SK-N-SH (cell line): Measurements from ENCODE around the gene MGRN1. TPM values are rescaled to one million over a fixed set of nuclear protein-coding genes. Genes with fewer than 3 reads are reported as not detected.

Experiments used
- CTCF ChIA-PET: fragments of 300-600, 350-600 bp; formaldehyde crosslinking; extraction: SDS; loops from one replicate; lab custom pipeline; 2021; lab: Yijun Ruan, JAX
- POLR2A ChIA-PET: fragments of 350-600 bp; sonication (Branson Sonifier 250); formaldehyde crosslinking; extraction: SDS; loops from one replicate; lab custom pipeline; 2020; ENCODE audit warnings: antibody characterized with exemption, inconsistent platforms; lab: Yijun Ruan, JAX
- DNase-seq: peaks from one replicate; pipeline ENCODE4 v3.0.0; 2012
- H2AFZ ChIP-seq: fragments of 200-600 bp; sonication (generic); 2 replicates; pipeline ENCODE4 v1.8.1; 2016; ENCODE audit warnings: antibody characterized with exemption, mild to moderate bottlenecking, low read depth
- H3F3A ChIP-seq: fragments of 200-600 bp; sonication (generic); replicated peaks from 2 replicates; pipeline ENCODE3; 2016; ENCODE audit warnings: antibody characterized with exemption, mild to moderate bottlenecking; ENCODE audit not compliant: insufficient read depth
- H3K27ac ChIP-seq, 2 experiments: fragments of 200-500 bp in 1 of 2; fragments of 200-600 bp in 1 of 2; sonication (Bioruptor generic) in 1 of 2; sonication (generic), shearing (Covaris generic) in 1 of 2; 2 replicates each; pipeline versions ENCODE4 v1.5.1 to v1.6.1; 2014 to 2016; ENCODE audit warnings: low read depth in 2 of 2, inconsistent platforms in 1 of 2, low read length in 1 of 2, mild to moderate bottlenecking in 1 of 2, mixed read lengths in 1 of 2
- H3K27me3 ChIP-seq: fragments of 200-600 bp; sonication (generic), shearing (Covaris generic); 2 replicates; pipeline ENCODE4 v1.6.1; 2016; ENCODE audit warnings: mixed run types; ENCODE audit not compliant: insufficient read depth
- H3K36me3 ChIP-seq, 2 experiments: fragments of 200-500 bp in 1 of 2; fragments of 200-600 bp in 1 of 2; sonication (Bioruptor generic) in 1 of 2; sonication (generic) in 1 of 2; replicated peaks in 1 of 2; 2 replicates each; pipeline versions ENCODE3 to v1.5.1; 2014 to 2016; ENCODE audit warnings: low read length in 1 of 2, mild to moderate bottlenecking in 1 of 2; ENCODE audit not compliant: insufficient read depth in 2 of 2, control insufficient read depth in 1 of 2
- H3K4me1 ChIP-seq, 2 experiments: fragments of 200-500 bp in 1 of 2; fragments of 200-600 bp in 1 of 2; sonication (Bioruptor generic) in 1 of 2; sonication (generic), shearing (Covaris generic) in 1 of 2; 2 replicates each; pipeline versions ENCODE4 v1.5.1 to v1.6.1; 2014 to 2016; ENCODE audit warnings: low read depth in 1 of 2, low read length in 1 of 2, mixed run types in 1 of 2; ENCODE audit not compliant: insufficient read depth in 2 of 2, control insufficient read depth in 1 of 2
- H3K4me2 ChIP-seq: fragments of 200-600 bp; sonication (generic), shearing (Covaris generic); 2 replicates; pipeline ENCODE4 v1.6.1; 2017; ENCODE audit warnings: mixed run types
- H3K4me3 ChIP-seq, 2 experiments: fragments of 200-500 bp in 1 of 2; fragments of 200-600 bp in 1 of 2; sonication (Bioruptor generic) in 1 of 2; sonication (generic), shearing (Covaris generic) in 1 of 2; 2 replicates each; pipeline versions ENCODE4 v1.5.1 to v1.8.1; 2014 to 2016; ENCODE audit warnings: low read depth in 2 of 2, inconsistent platforms in 1 of 2, low read length in 1 of 2, mild to moderate bottlenecking in 1 of 2, mixed read lengths in 1 of 2, moderate library complexity in 1 of 2
- H3K79me2 ChIP-seq: fragments of 200-600 bp; sonication (generic); 2 replicates; pipeline ENCODE4 v1.8.1; 2017; ENCODE audit warnings: mild to moderate bottlenecking; ENCODE audit not compliant: insufficient read depth
- H3K9ac ChIP-seq: fragments of 200-600 bp; sonication (generic); 2 replicates; pipeline ENCODE4 v1.6.1; 2017; ENCODE audit warnings: mixed run types
- H3K9me2 ChIP-seq: fragments of 200-600 bp; sonication (generic); 2 replicates; pipeline ENCODE4 v1.6.1; 2017; ENCODE audit warnings: mixed run types
- H3K9me3 ChIP-seq: fragments of 200-600 bp; sonication (generic); 2 replicates; pipeline ENCODE4 v1.6.1; 2017; ENCODE audit warnings: mixed run types, mild to moderate bottlenecking, moderate library complexity
- H4K20me1 ChIP-seq: fragments of 200-600 bp; sonication (generic); 2 replicates; pipeline ENCODE4 v1.6.1; 2017; ENCODE audit warnings: mild to moderate bottlenecking, mixed run types; ENCODE audit not compliant: insufficient read depth
- CHD2 ChIP-seq: fragments of 150-350 bp; IDR thresholded peaks from 2 replicates; pipeline ENCODE4 v1.6.1; 2018; ENCODE audit warnings: low read length; ENCODE audit not compliant: partially characterized antibody
- CTCF ChIP-seq: fragments of 200-600 bp; sonication (generic); IDR thresholded peaks from 2 replicates; pipeline ENCODE4 v1.6.1; 2017; ENCODE audit warnings: antibody characterized with exemption, mild to moderate bottlenecking, moderate library complexity
- ELF1 ChIP-seq: IDR thresholded peaks from 2 replicates; pipeline ENCODE4 v1.4.0; 2012
- FOXJ3 ChIP-seq: sonication (generic); formaldehyde crosslinking; IDR thresholded peaks from 2 replicates; pipeline ENCODE4 v1.5.1; 2020; ENCODE audit warnings: mild to moderate bottlenecking, missing genetic modification reagents
- FOXM1 ChIP-seq: IDR thresholded peaks from 2 replicates; pipeline ENCODE4 v1.4.0; 2012; ENCODE audit warnings: low read depth, mild to moderate bottlenecking
- GABPA ChIP-seq: IDR thresholded peaks from 2 replicates; pipeline ENCODE4 v1.4.0; 2012; ENCODE audit warnings: low read depth, mild to moderate bottlenecking
- JUND ChIP-seq: IDR thresholded peaks from 2 replicates; pipeline ENCODE4 v1.4.0; 2012
- NFIC ChIP-seq: IDR thresholded peaks from 2 replicates; pipeline ENCODE4 v1.4.0; 2012; ENCODE audit warnings: borderline replicate concordance
- NRF1 ChIP-seq: IDR thresholded peaks from 2 replicates; pipeline ENCODE4 v1.6.1; 2012; ENCODE audit warnings: low read depth, mild to moderate bottlenecking, low read length
- RAD21 ChIP-seq: IDR thresholded peaks from 2 replicates; pipeline ENCODE4 v1.6.1; 2012; ENCODE audit warnings: mild to moderate bottlenecking, low read length
- SIN3A ChIP-seq: IDR thresholded peaks from 2 replicates; pipeline ENCODE4 v1.6.1; 2012; ENCODE audit warnings: low read depth, mild to moderate bottlenecking, low read length, moderate library complexity, borderline replicate concordance
- TAF1 ChIP-seq: IDR thresholded peaks from 2 replicates; pipeline ENCODE4 v1.6.1; 2012; ENCODE audit warnings: low read depth, mild to moderate bottlenecking, low read length, moderate library complexity, borderline replicate concordance
- TEAD4 ChIP-seq: IDR thresholded peaks from 2 replicates; pipeline ENCODE4 v1.4.0; 2012; ENCODE audit warnings: mild to moderate bottlenecking, borderline replicate concordance; ENCODE audit not compliant: insufficient read depth
- WGBS: methylation state at CpG from one replicate; pipeline ENCODE4 v1.1.6; 2017; ENCODE audit warnings: low lambda C conversion rate; 5-methylcytosine and 5-hydroxymethylcytosine counted together
- polyA plus RNA-seq, 3 experiments: library from polyadenylated mRNA; depleted of rRNA; stranded (reverse); fragments of >200 nt; gene quantifications; 2 replicates each; pipeline ENCODE4 v1.2.3, GENCODE V29; 2012
- TF ChIP-seq, protein P1 (sequence below): IDR thresholded peaks from 2 replicates; pipeline ENCODE4 v1.4.0; 2012; ENCODE audit warnings: low read depth
- TF ChIP-seq, protein P2 (sequence below): IDR thresholded peaks from 2 replicates; pipeline ENCODE4 v1.6.1; 2012; ENCODE audit warnings: mild to moderate bottlenecking, low read depth, low read length, moderate library complexity
- TF ChIP-seq, protein P3 (sequence below): fragments of 150-350 bp; IDR thresholded peaks from 2 replicates; pipeline ENCODE4 v1.6.1; 2017; ENCODE audit warnings: antibody characterized with exemption, low read length, low read depth, borderline replicate concordance

Gene MGRN1
- polyA plus RNA-seq, 1 of the 3 experiments (the other 2 are of a cell fraction): 13.3 TPM

GRCh38 chr16:4674926-4675530, 50.4 kb downstream of the MGRN1 start:
- Histone ChIP-seq H3K4me1 (peaks cover 0 to 4% of the 10 kb centered on the region in 2 experiments; a peak in 1 of 4 replicates), H3K79me2 (no peaks in the 10 kb centered on the region; the same call in 1 of the 2 replicates), H3K9ac (no peak overlapping the region), H2AFZ (no peak overlapping the region), H3F3A (no peaks in the 10 kb centered on the region), H3K9me2 (no peaks in the 10 kb centered on the region), H3K36me3 (peaks cover 14% of the 10 kb centered on the region in 2 experiments), H4K20me1 (0 out of 2 replicates have a peak, but pooled peaks cover 2% of the 10 kb centered on the region), H3K4me2 (no peak overlapping the region), H3K9me3 (no peaks in the 10 kb centered on the region), H3K4me3 (no peak overlapping the region), H3K27ac (no peak overlapping the region)
- 99% methylated on average over 9 of the region's 9 CpGs for WGBS
- CTCF ChIA-PET: no interaction called here
- POLR2A ChIA-PET: no interaction called here
- no peak for TF ChIP-seq JUND
- no peak for TF ChIP-seq TEAD4
- TF ChIP-seq NRF1: no peak
- TF ChIP-seq, all 33 proteins: peak for 0
- DNase-seq: no peak
- no peaks in the 10 kb centered on the region for H3K27me3 ChIP-seq

DNA sequence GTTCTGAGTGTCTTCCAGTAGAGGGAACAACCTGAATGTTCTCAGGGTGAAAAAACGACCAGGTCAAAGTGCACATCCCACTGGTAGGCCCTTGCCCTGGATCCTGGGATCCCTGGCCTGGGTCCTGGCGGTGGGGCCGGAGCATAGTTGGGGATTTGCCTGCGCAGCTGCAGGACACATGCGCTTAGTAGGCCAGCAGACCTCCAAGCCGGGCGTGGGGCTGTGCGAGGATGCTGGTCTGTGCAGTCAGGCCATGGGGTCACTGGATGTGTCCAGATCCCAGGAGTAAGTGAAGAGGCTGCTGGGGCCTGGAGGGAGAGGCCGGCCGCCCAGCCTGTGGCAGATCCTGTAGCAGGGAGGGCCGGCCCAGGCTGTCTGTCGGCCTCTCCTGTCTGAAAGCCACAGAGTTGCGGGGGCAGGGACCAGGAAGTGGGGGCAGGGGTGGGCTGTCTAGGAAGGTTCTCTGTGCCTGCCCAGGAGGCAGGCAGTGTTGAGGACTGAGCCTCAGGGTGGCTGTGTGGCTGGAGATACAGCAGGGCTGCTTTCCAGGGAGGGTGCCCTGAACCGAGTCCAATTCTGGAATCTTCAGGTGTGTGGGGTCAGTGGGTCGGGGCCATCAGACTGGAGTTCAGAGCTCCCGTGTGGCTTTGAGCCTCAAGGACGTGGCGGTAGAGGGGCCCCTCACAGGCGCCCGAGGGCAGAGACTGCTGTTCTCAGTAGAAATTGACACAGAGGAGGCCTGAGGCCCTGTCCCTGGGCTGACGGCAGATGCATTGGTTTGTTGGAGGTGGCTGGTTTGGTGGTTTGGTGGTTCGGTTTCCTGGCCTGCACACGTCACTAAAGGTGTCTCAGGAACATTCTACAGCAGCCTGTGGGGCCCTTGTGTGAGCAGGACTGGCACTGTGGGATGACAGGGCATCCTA, 51.5 kb downstream of the MGRN1 start:
- Histone ChIP-seq H3K36me3 (peaks cover 14 to 16% of the 10 kb centered on the region in 2 experiments), H3K27me3 (no peaks in the 10 kb centered on the region), H3F3A (no peaks in the 10 kb centered on the region), H3K79me2 (no peaks in the 10 kb centered on the region; the same call in 1 of the 2 replicates), H3K9me2 (no peaks in the 10 kb centered on the region), H3K27ac (no peak overlapping the region), H3K4me3 (no peak overlapping the region), H3K9ac (no peak overlapping the region), H3K4me2 (no peak overlapping the region), H3K9me3 (no peaks in the 10 kb centered on the region), H4K20me1 (0 out of 2 replicates have a peak, but pooled peaks cover 2% of the 10 kb centered on the region), H2AFZ (no peak overlapping the region), H3K4me1 (peaks cover 0 to 4% of the 10 kb centered on the region in 2 experiments; a peak in 1 of 4 replicates)
- no peak for DNase-seq
- ChIA-PET POLR2A (no interaction called here), CTCF (no interaction called here)
- no peak for TF ChIP-seq SIN3A
- TF ChIP-seq, protein P1, sequence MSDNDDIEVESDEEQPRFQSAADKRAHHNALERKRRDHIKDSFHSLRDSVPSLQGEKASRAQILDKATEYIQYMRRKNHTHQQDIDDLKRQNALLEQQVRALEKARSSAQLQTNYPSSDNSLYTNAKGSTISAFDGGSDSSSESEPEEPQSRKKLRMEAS: no peak
- TF ChIP-seq CHD2: no peak
- no peak for TF ChIP-seq NFIC
- TF ChIP-seq RAD21: no peak
- no peak for TF ChIP-seq TAF1
- no peak for TF ChIP-seq CTCF
- TF ChIP-seq, protein P2, sequence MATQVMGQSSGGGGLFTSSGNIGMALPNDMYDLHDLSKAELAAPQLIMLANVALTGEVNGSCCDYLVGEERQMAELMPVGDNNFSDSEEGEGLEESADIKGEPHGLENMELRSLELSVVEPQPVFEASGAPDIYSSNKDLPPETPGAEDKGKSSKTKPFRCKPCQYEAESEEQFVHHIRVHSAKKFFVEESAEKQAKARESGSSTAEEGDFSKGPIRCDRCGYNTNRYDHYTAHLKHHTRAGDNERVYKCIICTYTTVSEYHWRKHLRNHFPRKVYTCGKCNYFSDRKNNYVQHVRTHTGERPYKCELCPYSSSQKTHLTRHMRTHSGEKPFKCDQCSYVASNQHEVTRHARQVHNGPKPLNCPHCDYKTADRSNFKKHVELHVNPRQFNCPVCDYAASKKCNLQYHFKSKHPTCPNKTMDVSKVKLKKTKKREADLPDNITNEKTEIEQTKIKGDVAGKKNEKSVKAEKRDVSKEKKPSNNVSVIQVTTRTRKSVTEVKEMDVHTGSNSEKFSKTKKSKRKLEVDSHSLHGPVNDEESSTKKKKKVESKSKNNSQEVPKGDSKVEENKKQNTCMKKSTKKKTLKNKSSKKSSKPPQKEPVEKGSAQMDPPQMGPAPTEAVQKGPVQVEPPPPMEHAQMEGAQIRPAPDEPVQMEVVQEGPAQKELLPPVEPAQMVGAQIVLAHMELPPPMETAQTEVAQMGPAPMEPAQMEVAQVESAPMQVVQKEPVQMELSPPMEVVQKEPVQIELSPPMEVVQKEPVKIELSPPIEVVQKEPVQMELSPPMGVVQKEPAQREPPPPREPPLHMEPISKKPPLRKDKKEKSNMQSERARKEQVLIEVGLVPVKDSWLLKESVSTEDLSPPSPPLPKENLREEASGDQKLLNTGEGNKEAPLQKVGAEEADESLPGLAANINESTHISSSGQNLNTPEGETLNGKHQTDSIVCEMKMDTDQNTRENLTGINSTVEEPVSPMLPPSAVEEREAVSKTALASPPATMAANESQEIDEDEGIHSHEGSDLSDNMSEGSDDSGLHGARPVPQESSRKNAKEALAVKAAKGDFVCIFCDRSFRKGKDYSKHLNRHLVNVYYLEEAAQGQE: no peak
- TF ChIP-seq JUND: no peak
- TF ChIP-seq, protein P3, sequence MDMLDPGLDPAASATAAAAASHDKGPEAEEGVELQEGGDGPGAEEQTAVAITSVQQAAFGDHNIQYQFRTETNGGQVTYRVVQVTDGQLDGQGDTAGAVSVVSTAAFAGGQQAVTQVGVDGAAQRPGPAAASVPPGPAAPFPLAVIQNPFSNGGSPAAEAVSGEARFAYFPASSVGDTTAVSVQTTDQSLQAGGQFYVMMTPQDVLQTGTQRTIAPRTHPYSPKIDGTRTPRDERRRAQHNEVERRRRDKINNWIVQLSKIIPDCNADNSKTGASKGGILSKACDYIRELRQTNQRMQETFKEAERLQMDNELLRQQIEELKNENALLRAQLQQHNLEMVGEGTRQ: no peak
- no peak for TF ChIP-seq GABPA
- TF ChIP-seq ELF1: no peak
- no peak for TF ChIP-seq FOXJ3 (CRISPR knock-in tag)
- no peak for TF ChIP-seq FOXM1
- 96% methylated on average over 10 of the region's 23 CpGs for WGBS
